ENCODE measurements around the gene ACOT4. TPM values are rescaled to one million over a fixed set of nuclear protein-coding genes. Genes with fewer than 3 reads are reported as not detected.
"Not testable (repeated sequence)": the region's sequence is repeated elsewhere in the genome, so short reads cannot be mapped to it uniquely, and the experiment has no call there.

ACOT4 gene
- polyA plus RNA-seq, 3 donors: 0.04 to 0.12 TPM; not detected in 1

DNA sequence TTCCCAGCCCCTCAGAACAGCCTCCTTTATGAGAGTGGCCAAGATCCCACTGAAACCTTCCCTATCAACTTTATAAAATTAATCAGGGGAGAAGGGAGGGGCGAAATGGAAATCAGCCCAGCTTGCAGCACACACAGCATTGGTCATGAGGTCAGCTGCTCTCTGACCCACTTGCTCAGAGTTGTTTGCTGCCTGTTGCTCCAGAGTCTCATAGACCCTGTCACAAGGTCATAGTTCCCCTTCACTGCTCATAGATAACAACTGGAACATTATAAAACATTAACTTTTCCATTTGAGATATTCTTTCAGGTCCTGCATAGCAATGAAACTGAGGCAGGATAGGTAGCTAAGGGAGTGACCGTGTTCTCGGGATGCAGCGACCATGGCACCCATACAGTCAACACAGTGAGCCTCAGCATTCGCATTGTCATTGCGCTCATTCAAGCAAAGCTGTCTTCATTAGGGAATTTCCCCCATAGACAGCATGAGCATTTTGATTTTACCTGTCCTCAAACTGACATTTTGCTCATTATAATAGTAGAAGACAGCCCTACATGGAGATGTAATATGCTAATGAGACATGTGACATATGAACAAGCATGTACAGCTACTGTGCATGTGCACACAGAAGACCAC is 41.7 kb upstream of the ACOT4 start:
- H3K36me3 ChIP-seq (replicated peaks in 1 of 2; ENCODE audit: control insufficient read depth in 1 of 2, insufficient read depth in 2 of 2, low read length in 2 of 2); H3K4me3 Mint-ChIP-seq; H3K9me3 ChIP-seq (replicated peaks in 1 of 2; ENCODE audit: control insufficient read depth in 1 of 2, insufficient read depth in 1 of 2, low read length in 2 of 2); H3K27me3 Mint-ChIP-seq (ENCODE audit: low read depth in 3 of 3); intact Hi-C loops (cut with micrococcal nuclease); H3K27me3 ChIP-seq (ENCODE audit: control insufficient read depth in 2 of 2, insufficient read depth in 2 of 2, low read length in 2 of 2); H3K4me3 ChIP-seq (replicated peaks in 1 of 3; ENCODE audit: low read depth in 2 of 3, low read length in 3 of 3); H3K27ac ChIP-seq (ENCODE audit: low read depth in 1 of 2, low read length in 2 of 2); H2AFZ ChIP-seq (ENCODE audit: insufficient read depth, low read depth, low read length, poor library complexity, severe bottlenecking); H3K4me1 Mint-ChIP-seq; H3K79me2 ChIP-seq (ENCODE audit: insufficient read depth, low read length); H4K20me1 ChIP-seq (ENCODE audit: insufficient read depth, low read length); H3K9me3 Mint-ChIP-seq; DNase-seq; H3K9ac ChIP-seq (ENCODE audit: insufficient read depth, low read length, poor library complexity, severe bottlenecking); H3K27ac Mint-ChIP-seq; H3K4me1 ChIP-seq (ENCODE audit: control insufficient read depth in 1 of 2, insufficient read depth in 2 of 2, low read length in 2 of 2); H3K36me3 Mint-ChIP-seq; H3K4me2 ChIP-seq (replicated peaks; ENCODE audit: extremely low read depth, low read length, poor library complexity, severe bottlenecking): not testable (repeated sequence)
- WGBS (ENCODE audit: insufficient coverage): no CpG with 5 or more reads among the region's 6 CpGs

DNA sequence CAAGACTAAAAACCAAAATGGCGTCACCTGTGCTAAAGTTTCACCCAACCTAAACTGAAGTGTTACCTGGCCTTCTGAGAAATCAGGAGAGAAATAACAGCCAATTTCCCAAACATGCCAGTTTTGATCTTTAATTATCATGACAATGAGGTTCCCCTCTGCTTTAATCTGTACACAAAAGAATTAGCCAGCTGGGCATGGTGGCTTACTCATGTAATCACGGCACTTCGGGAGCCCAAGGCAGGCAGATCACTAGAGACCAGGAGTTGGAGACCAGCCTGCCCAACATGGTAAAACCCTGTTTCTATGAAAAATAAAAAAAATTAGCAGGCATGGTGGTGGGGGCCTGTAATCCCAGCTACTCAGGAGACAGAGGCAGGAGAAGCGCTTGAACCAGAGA is 37.8 kb upstream of the ACOT4 start:
- no peak overlapping the region for H3K9ac ChIP-seq (ENCODE audit: insufficient read depth, low read length, poor library complexity, severe bottlenecking)
- peaks cover 0 to 1% (median 0%) of the 10 kb centered on the region in 7 donors for H3K9me3 Mint-ChIP-seq
- H3K4me1 ChIP-seq (ENCODE audit: control insufficient read depth in 1 of 2, insufficient read depth in 2 of 2, low read length in 2 of 2): no peaks in the 10 kb centered on the region
- no peak overlapping the region for H2AFZ ChIP-seq (ENCODE audit: insufficient read depth, low read depth, low read length, poor library complexity, severe bottlenecking)
- H3K36me3 Mint-ChIP-seq: no peaks in the 10 kb centered on the region
- intact Hi-C loops (cut with micrococcal nuclease): no loop called here
- H3K4me2 ChIP-seq (replicated peaks; ENCODE audit: extremely low read depth, low read length, poor library complexity, severe bottlenecking): no peak overlapping the region
- no peak overlapping the region for H3K4me3 ChIP-seq (replicated peaks in 1 of 3; ENCODE audit: low read depth in 2 of 3, low read length in 3 of 3)
- H4K20me1 ChIP-seq (ENCODE audit: insufficient read depth, low read length): no peaks in the 10 kb centered on the region
- H3K27ac ChIP-seq (ENCODE audit: low read depth in 1 of 2, low read length in 2 of 2): no peak overlapping the region
- H3K79me2 ChIP-seq (ENCODE audit: insufficient read depth, low read length): no peaks in the 10 kb centered on the region
- TF ChIP-seq, protein P1, sequence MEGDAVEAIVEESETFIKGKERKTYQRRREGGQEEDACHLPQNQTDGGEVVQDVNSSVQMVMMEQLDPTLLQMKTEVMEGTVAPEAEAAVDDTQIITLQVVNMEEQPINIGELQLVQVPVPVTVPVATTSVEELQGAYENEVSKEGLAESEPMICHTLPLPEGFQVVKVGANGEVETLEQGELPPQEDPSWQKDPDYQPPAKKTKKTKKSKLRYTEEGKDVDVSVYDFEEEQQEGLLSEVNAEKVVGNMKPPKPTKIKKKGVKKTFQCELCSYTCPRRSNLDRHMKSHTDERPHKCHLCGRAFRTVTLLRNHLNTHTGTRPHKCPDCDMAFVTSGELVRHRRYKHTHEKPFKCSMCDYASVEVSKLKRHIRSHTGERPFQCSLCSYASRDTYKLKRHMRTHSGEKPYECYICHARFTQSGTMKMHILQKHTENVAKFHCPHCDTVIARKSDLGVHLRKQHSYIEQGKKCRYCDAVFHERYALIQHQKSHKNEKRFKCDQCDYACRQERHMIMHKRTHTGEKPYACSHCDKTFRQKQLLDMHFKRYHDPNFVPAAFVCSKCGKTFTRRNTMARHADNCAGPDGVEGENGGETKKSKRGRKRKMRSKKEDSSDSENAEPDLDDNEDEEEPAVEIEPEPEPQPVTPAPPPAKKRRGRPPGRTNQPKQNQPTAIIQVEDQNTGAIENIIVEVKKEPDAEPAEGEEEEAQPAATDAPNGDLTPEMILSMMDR (IDR thresholded peaks at IDR 0.05): no peak
- H3K4me1 Mint-ChIP-seq: no peaks in the 10 kb centered on the region
- no peaks in the 10 kb centered on the region for H3K9me3 ChIP-seq (replicated peaks in 1 of 2; ENCODE audit: control insufficient read depth in 1 of 2, insufficient read depth in 1 of 2, low read length in 2 of 2)
- H3K4me3 Mint-ChIP-seq: no peak overlapping the region
- no peak overlapping the region for H3K27ac Mint-ChIP-seq
- no CpG with 5 or more reads among the region's 4 CpGs for WGBS (ENCODE audit: insufficient coverage)
- no peaks in the 10 kb centered on the region for H3K36me3 ChIP-seq (replicated peaks in 1 of 2; ENCODE audit: control insufficient read depth in 1 of 2, insufficient read depth in 2 of 2, low read length in 2 of 2)
- DNase-seq: no peak
- no peaks in the 10 kb centered on the region for H3K27me3 Mint-ChIP-seq (ENCODE audit: low read depth in 3 of 3)
- H3K27me3 ChIP-seq (ENCODE audit: control insufficient read depth in 2 of 2, insufficient read depth in 2 of 2, low read length in 2 of 2): no peaks in the 10 kb centered on the region

DNA sequence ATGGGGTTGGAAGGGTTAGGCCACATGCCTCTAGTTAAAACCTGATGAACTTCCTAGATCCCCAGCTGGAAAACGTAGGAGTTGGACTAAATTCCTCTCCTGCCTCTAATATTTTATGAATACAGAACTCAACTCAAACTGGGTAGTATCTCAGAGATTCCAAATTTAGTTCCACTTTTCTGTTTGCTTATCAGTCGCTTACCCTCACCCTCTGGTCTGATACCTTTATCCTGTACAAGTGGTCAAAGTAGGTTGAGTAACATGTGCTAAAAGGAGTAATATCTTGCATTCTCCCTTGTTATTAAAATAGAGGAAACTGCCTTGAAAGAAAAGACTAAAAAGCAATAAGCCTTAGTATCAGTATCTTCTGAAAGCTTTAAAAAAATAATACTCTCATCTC is 34.5 kb upstream of the ACOT4 start:
- H3K9me3 ChIP-seq (replicated peaks in 1 of 2; ENCODE audit: control insufficient read depth in 1 of 2, insufficient read depth in 1 of 2, low read length in 2 of 2); H3K27ac Mint-ChIP-seq; H3K9ac ChIP-seq (ENCODE audit: insufficient read depth, low read length, poor library complexity, severe bottlenecking); intact Hi-C loops (cut with micrococcal nuclease); H4K20me1 ChIP-seq (ENCODE audit: insufficient read depth, low read length); DNase-seq; H3K4me1 Mint-ChIP-seq; H3K27me3 Mint-ChIP-seq (ENCODE audit: low read depth in 3 of 3); H3K36me3 Mint-ChIP-seq; H3K36me3 ChIP-seq (replicated peaks in 1 of 2; ENCODE audit: control insufficient read depth in 1 of 2, insufficient read depth in 2 of 2, low read length in 2 of 2); H3K4me3 ChIP-seq (replicated peaks in 1 of 3; ENCODE audit: low read depth in 2 of 3, low read length in 3 of 3); H3K27ac ChIP-seq (ENCODE audit: low read depth in 1 of 2, low read length in 2 of 2); H2AFZ ChIP-seq (ENCODE audit: insufficient read depth, low read depth, low read length, poor library complexity, severe bottlenecking); H3K4me2 ChIP-seq (replicated peaks; ENCODE audit: extremely low read depth, low read length, poor library complexity, severe bottlenecking); H3K27me3 ChIP-seq (ENCODE audit: control insufficient read depth in 2 of 2, insufficient read depth in 2 of 2, low read length in 2 of 2); H3K4me1 ChIP-seq (ENCODE audit: control insufficient read depth in 1 of 2, insufficient read depth in 2 of 2, low read length in 2 of 2); H3K4me3 Mint-ChIP-seq; H3K79me2 ChIP-seq (ENCODE audit: insufficient read depth, low read length): not testable (repeated sequence)
- peaks cover 4 to 13% (median 7%) of the 10 kb centered on the region in 7 donors for H3K9me3 Mint-ChIP-seq
- no CpG with 5 or more reads among the region's 2 CpGs for WGBS (ENCODE audit: insufficient coverage)

DNA sequence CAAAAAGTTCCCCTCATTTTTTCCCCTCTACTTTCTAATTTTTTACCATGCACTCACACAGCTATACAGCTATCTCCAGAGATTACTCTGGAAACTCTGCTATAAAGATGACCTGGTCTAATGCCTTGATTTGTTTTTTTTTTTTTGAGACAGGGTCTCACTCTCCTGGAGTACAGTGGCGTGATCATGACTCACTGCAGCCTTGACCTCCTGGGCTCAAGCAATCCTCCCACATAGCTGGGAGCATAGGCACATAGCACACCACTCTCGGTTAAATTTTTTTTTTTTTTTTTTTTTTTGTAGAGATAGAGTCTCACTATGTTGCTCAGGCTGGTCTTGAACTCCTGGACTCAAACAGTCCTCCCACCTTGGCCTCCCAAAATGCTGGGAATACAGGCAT is 33.4 kb upstream of the ACOT4 start:
- H3K36me3 ChIP-seq (replicated peaks in 1 of 2; ENCODE audit: control insufficient read depth in 1 of 2, insufficient read depth in 2 of 2, low read length in 2 of 2); H3K27me3 Mint-ChIP-seq (ENCODE audit: low read depth in 3 of 3); H3K36me3 Mint-ChIP-seq; H3K4me2 ChIP-seq (replicated peaks; ENCODE audit: extremely low read depth, low read length, poor library complexity, severe bottlenecking); H3K9ac ChIP-seq (ENCODE audit: insufficient read depth, low read length, poor library complexity, severe bottlenecking); H2AFZ ChIP-seq (ENCODE audit: insufficient read depth, low read depth, low read length, poor library complexity, severe bottlenecking); H3K27ac ChIP-seq (ENCODE audit: low read depth in 1 of 2, low read length in 2 of 2); H3K4me1 ChIP-seq (ENCODE audit: control insufficient read depth in 1 of 2, insufficient read depth in 2 of 2, low read length in 2 of 2); H3K27ac Mint-ChIP-seq; H3K4me1 Mint-ChIP-seq; H4K20me1 ChIP-seq (ENCODE audit: insufficient read depth, low read length); H3K4me3 Mint-ChIP-seq; intact Hi-C loops (cut with micrococcal nuclease); H3K4me3 ChIP-seq (replicated peaks in 1 of 3; ENCODE audit: low read depth in 2 of 3, low read length in 3 of 3); H3K27me3 ChIP-seq (ENCODE audit: control insufficient read depth in 2 of 2, insufficient read depth in 2 of 2, low read length in 2 of 2); H3K79me2 ChIP-seq (ENCODE audit: insufficient read depth, low read length); DNase-seq: not testable (repeated sequence)
- H3K9me3 Mint-ChIP-seq: peaks cover 9 to 22% (median 17%) of the 10 kb centered on the region in 7 donors
- WGBS (ENCODE audit: insufficient coverage): no CpG with 5 or more reads among the region's 2 CpGs
- H3K9me3 ChIP-seq (replicated peaks in 1 of 2; ENCODE audit: control insufficient read depth in 1 of 2, insufficient read depth in 1 of 2, low read length in 2 of 2): peaks cover 9 to 17% of the 10 kb centered on the region in 2 donors

All from CD14-positive monocyte (primary cell).